Skin epidermis (tissue), 12 donors: ENCODE data around the gene RANBP1.
"Not testable (repeated sequence)": the region's sequence is repeated elsewhere in the genome, so short reads cannot be mapped to it uniquely, and the experiment has no call there.

Source experiments
- H3K27ac ChIP-seq, 21 experiments: fragments of 200-600 bp; sonication (generic) in 11 of 21; one replicate each; pipeline ENCODE4 v1.5.0; 2020; ENCODE audit warnings: mild to moderate bottlenecking in 3 of 21, inconsistent platforms in 2 of 21, moderate library complexity in 2 of 21
- H3K4me3 ChIP-seq, 7 experiments: fragments of 200-600 bp; sonication (generic) in 2 of 7; one replicate each; pipeline ENCODE4 v1.5.0; 2020; ENCODE audit warnings: inconsistent platforms in 2 of 7, mild to moderate bottlenecking in 2 of 7, moderate library complexity in 1 of 7

RANBP1 gene

GRCh38 chr22:20115691-20116375 is at the start of gene RANBP1:
TSS of gene RANBP1 (plus strand) at chr22:20116104. CDS start at chr22:20116185, 81 bp downstream.
- peak within 1 kb of the TSS; percentile 52 to 97 (median 91) for H3K27ac ChIP-seq
- H3K4me3 ChIP-seq = peak within 1 kb of the TSS; percentile 71 to 96 (median 91)

DNA sequence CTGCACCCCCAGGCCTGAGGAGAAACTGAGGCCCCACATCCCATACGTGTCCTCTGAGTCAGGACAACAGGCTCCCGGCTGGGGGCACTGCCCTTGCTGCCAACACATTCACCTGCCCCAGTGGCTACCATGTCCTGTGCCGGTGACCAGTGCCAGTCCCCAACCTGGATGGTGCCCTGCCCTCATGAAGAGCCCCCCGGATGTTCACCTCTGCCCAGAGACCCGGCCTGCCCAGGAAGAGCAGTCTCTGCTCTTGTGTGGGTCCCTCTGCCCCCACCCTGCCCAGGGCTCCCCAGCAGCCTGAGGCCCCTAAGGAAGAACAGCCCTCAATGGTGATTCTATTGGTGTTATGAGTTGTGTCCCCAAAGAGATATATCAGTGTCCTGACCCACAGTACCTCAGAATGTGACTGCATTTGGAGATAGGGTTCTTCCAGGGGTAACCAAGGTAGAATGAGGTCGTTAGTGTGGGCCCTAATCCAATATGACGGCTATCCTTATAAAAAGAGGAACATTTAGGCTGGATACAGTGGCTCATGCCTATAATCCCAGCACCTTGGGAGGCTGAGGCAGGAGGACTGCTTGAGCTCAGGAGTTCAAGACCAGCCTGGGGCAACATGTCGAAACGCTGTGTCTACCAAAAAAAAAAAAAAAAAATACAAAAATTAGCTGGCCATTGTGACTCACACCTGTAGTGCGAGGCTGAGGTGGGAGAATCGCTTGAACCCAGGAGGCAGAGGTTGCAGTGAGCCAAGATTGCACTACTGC is 49.1 kb upstream of the RANBP1 start:
- no peak overlapping the region for H3K27ac ChIP-seq
- no peak overlapping the region for H3K4me3 ChIP-seq

- not testable (repeated sequence) for H3K27ac ChIP-seq
These were observed 48.6 kb upstream of the RANBP1 start for GRCh38 chr22:20067384-20067682.

DNA sequence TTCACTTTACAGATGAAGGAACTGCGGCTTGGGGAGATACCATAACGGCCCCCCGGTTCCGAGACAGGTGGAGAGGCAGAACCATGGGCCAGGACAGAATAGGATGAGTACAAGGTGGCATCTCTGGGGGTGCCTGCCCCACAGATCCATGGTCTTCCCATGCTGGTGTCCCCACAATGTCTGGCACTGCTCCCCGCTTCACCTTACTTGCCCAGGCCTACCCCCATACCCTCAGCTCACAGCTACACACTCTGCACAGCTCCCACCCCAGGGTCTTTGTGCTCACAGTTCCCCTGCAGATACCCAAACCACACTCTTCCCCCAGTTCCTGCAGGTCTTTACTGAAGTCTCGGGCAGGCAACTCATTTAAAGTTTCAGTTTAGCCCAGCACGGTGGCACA is 47.3 kb upstream of the RANBP1 start:
- H3K27ac ChIP-seq = no peak overlapping the region

More at GRCh38 chr22:20067384-20067682, 48.6 kb upstream of the RANBP1 start:
- H3K4me3 ChIP-seq = not testable (repeated sequence)

DNA sequence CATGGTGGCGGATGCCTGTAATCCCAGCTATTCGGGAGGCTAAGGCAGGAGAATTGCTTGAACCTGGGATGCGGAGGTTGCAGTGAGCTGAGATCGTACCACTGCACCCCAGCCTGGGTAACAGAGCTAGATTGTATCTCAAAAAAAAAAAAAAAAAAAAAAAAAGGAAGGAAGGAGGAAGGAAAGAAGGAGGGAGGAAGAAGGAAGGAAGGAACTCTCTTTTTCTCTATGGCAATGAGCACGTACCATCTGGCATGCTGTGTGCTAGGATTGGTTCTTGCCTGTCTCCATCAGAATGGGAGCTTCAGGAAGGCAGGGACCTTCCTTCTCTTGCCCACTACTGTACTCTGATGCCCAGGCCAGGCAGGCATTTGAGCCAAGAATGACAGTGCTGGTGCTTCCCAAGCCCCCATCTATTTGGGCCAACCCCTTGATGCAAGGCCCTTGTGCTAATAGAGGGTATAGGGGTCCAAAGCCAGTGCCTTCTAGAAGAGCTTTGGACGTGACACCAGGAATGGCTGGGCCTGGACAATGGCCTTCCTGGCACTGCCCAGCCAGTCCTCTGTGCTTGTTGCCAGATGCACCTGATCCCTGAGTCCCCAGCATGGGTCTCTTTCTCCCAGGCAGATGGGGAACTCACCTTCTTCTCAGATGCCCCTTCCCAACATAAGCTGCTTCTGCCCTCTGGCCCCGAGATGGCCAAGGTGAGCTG is 46.4 kb upstream of the RANBP1 start:
- Histone ChIP-seq H3K4me3 (no peak overlapping the region), H3K27ac (no peak overlapping the region)

More for the DNA sequence above, 47.3 kb upstream of the RANBP1 start:
- H3K4me3 ChIP-seq = no peak overlapping the region

DNA sequence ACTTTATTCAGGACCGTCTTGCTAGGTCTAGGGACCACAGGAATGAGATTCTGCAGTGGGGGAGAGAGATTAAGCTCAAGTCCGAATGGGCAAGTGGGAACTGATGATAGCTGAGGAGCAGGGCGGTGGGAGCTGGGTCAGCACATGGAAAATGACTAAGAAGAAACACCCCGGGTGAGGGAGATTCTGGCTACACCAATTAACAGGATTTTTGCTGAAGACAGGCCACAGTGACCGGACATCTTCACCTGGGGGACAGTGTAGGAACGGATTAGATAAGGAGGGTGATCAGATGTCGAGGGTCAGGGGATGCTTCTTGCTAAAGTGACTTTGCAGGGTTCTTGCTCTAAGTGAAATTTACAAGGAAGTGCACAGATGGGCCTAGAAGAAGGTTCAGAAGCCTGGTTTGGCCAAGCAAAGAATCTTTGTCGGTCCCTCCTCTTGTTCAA is 44.4 kb upstream of the RANBP1 start:
- no peak overlapping the region for H3K4me3 ChIP-seq
- H3K27ac ChIP-seq = no peak overlapping the region

DNA sequence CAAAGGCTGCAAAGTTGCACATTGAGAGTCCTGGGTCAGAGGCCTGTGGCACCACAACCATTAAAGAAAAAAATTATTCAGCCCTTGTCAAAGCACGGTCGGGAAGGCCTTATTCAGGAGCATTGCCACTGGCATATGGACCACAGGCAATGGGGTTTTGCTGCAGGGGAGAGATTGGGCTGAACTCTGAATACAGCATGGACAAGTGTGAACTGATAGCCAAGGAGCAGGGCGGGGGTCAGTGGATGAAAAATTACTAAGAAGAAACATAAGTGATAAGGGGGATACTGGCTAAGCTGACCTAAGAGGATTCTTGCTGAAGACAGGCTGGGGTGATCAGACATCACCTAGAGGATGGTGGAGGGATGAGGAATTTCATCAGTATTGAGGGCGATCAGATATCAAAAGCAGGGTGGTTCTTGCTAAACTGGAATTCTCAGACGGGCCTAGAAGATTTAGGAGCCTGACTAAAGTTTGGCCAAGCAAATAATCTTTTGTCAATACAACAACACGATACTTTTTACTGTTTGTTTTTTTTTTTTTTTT is 39.2 kb upstream of the RANBP1 start:
- H3K27ac ChIP-seq = no peak overlapping the region
- no peak overlapping the region for H3K4me3 ChIP-seq

- H3K4me3 ChIP-seq = peak within 1 kb of the TSS; percentile 67 to 84 (median 78)
- H3K27ac ChIP-seq = peak within 1 kb of the TSS; percentile 41 to 96 (median 89)
These were observed 36.0 kb upstream of the RANBP1 start, which contains the start of gene DGCR8 for GRCh38 chr22:20079745-20080444. TSS of gene DGCR8 (plus strand) at chr22:20080241. CDS start at chr22:20085964, 5,723 bp downstream.

- Histone ChIP-seq H3K4me3 (peak overlapping the region; percentile 67 to 84 (median 78)), H3K27ac (peak overlapping the region; percentile 41 to 96 (median 89))
These were observed 35.5 kb upstream of the RANBP1 start for GRCh38 chr22:20080445-20080775.

DNA sequence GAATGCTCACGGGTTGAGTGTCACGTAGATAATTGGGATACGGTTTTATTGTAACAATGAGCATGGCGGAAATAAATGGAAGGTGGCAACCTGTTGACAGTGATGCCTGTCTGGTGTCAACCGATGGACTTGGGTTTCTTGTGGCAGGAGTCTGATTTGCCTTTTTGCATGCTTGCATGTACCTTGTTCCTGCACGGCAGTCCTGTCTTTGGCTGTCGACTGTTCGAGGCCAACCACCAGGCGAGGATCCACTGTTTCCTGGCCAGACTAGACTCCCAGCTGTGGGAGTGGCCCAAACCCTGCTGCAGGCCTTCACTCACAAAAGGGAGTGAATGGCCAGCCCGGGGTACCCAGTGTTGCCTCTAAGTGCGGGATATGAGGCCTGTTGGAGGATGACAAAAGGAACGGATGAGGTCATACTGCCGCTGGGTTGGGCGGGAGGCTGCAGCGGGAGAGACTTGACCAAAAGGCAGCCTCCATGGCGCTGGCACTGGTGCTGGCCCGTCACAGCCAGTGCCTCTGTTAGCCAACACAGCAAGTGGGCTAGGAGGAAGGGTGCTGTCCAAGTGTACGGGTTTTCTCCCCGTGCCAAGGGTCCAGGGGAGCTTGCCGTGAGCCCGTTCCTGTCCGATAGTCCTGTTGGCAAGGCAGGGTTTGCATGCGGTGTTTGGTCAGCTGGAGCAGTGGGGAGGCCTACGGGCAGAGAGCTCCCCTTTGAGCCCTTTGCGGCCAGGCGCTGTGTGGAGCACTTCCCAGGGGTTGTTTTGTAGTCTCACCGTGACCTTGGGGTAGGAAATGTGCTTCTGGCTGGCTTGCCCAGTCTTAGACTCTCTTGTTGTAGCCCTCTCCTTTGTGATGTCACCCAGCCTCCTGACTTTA is 34.9 kb upstream of the RANBP1 start:
- peak overlapping the region in 20 of 21 experiments; percentile 72 to 96 (median 89) for H3K27ac ChIP-seq

DNA sequence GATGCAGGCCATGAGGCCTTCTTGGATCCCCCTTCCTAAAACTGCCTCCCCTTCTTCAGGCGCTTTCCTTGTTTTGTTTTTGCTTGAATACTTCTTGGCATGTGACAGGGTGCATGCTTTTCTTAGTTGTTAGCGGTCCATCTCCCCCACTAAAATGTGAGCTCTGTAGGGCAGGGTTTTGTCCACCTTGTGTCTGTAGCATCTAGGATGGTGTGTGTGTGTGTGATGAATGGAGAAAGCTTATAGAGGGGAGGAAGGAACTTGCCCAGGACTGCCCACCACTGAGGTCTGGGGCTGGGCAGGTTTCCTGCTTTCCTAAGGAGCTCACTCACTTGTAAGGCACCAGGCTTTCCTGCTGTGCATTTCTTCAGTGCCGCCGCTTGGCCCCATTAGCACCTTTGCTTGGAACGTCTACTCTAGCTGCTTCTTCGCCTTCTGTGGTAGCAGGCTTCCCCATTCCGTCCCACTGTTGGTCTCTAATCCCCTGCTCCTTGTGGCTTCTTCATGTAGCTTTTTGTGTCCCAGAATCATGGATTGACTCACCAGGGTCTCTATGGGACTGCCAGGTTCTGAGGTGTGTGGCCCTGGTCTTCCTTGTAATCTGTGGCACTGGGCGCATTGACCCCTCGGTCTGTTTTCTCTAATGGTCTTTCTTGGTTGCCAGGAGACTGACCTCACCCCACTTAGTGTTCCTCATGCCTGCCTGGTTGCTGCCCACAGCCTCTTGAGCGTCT is 32.6 kb upstream of the RANBP1 start:
- Histone ChIP-seq H3K4me3 (no peak overlapping the region), H3K27ac (no peak overlapping the region)

More for the DNA sequence above, 34.9 kb upstream of the RANBP1 start:
- peak overlapping the region; percentile 67 to 84 (median 78) for H3K4me3 ChIP-seq

GRCh38 chr22:20083891-20084546 is 31.9 kb upstream of the RANBP1 start:
- no peak overlapping the region for H3K27ac ChIP-seq
- no peak overlapping the region for H3K4me3 ChIP-seq

- peak overlapping the region in 1 of 21 experiments; percentile 37 for H3K27ac ChIP-seq
- no peak overlapping the region for H3K4me3 ChIP-seq
These were observed 31.1 kb upstream of the RANBP1 start for GRCh38 chr22:20084547-20085413.

- H3K27ac ChIP-seq = no peak overlapping the region
These were observed 30.3 kb upstream of the RANBP1 start for GRCh38 chr22:20085651-20086050.

DNA sequence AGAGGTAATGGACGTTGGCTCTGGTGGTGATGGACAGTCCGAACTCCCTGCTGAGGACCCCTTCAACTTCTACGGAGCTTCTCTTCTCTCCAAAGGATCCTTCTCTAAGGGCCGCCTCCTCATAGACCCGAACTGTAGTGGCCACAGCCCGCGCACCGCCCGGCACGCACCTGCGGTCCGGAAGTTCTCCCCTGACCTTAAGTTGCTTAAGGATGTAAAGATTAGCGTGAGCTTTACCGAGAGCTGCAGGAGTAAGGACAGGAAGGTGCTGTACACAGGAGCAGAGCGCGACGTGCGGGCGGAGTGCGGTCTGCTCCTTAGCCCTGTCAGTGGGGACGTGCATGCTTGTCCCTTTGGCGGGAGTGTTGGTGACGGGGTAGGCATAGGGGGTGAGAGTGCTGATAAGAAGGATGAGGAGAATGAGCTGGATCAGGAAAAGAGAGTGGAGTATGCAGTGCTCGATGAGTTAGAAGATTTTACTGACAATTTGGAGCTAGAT is 29.8 kb upstream of the RANBP1 start:
- Histone ChIP-seq H3K4me3 (no peak overlapping the region), H3K27ac (no peak overlapping the region)

More at GRCh38 chr22:20085651-20086050, 30.3 kb upstream of the RANBP1 start:
- H3K4me3 ChIP-seq = no peak overlapping the region

DNA sequence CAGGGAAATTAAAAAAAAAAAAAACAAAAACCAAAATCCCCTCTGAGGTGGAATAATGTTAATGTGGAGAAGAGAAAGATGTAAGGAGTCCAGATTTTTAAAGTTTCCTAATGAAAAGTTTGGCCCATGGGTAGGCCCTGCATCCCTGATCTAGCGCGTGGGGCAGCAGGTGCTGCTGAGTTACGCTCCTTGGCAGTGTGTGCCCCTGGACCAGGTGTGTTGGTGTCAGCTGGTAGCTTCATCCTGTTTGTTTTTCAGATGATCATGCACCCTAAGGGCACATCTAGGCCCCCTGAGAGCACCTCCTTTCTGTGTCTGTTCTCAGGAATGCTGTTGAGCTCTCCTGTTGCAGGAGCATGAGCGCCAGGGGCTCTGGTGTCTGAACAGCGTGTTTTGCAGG is 29.1 kb upstream of the RANBP1 start:
- no peak overlapping the region for H3K4me3 ChIP-seq
- H3K27ac ChIP-seq = peak overlapping the region in 1 of 21 experiments; percentile 40
